ENCODE measurements around the gene ZNF774.

- TF ChIP-seq POLR2A (IDR thresholded peaks at IDR 0.05) (no peak), CTCF (IDR thresholded peaks at IDR 0.05) (no peak)
Measured at GRCh38 chr15:90394074-90394473, 42.0 kb downstream of the ZNF774 start.

Data from breast epithelium (tissue), 3 donors.